Activated T-helper 1 cell treated with Interleukin-2 at 50 U/mL for 16 hours (primary cell): ENCODE measurements around the gene B4GALT1.
"Not testable (repeated sequence)": the region's sequence is repeated elsewhere in the genome, so short reads cannot be mapped to it uniquely, and the experiment has no call there.

ENCODE experiments used
- DNase-seq: peaks from one replicate; pipeline ENCODE4 v3.0.0-alpha.2; 2020; ENCODE audit warnings: low read depth

Gene B4GALT1

DNA sequence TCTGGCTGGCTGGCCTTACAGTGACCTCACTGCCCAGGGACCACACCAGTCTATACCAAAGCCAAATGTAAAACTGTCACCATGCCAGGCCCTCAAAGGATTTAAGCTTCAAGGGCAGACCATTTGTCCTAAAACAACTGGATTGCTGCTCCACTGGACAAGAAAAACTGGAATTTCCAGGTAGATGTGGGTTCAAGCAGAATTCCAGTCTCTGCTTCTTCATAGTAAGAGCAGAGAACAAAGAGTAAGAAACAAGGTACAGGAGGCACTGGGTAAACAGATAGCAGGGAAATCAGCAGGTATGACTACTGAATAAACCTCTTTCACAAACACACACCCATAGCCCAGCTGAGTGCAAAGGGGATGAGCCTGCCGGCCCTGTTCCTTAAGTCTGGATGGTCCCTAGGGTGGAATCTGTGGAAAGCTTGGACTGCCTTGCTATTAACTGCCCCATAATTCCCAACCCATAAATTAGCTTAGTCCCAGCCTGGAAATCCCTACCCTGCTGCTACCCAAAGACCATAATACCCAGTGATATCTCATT is 5.5 kb downstream of the B4GALT1 start:
- no peak for DNase-seq

DNA sequence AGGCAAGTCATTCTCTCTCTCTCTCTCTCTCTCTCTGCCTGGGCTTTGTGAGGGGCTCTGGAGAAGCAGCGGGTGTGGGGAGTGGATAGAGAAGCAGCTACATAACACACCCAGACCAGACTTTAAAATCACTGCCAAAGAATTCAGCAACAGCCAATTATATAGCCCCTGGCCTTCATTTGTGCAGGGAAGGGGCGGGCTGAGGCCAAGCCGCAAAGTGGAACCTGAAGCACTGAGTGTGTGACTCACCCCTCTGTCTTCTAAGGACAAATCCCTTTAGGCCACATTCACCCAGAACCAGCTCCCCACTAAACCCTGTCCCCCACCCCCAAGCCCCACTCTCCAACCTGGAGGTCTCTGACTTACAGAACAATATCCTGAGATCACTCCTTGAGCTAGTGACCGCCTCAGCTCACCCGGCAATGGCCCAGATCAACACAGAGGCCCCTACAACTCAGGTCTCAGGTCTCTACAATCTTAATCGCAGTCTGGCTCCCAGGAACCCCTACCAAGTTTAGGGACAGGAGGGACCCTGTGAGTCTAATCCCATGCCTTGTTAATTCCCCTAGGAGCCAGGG is 6.0 kb downstream of the B4GALT1 start:
- DNase-seq = no peak

DNA sequence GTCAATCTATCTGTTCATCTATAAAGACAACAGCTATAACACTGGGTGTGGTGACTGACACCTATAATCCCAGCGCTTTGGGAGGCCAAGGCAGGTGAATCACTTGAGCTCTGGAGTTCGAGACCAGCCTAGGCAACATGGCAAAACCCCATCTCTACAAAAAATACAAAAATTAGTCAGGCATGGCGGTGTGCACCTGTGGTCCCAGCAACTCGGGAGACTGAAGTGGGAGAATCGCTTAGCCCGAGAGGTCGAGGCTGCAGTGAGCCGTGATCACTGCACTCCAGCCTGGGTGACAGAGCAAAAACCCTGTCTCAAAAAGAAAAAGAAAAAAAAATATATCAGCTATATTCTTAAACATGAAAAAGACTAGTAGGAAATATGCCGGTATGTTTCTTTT is 6.7 kb downstream of the B4GALT1 start:
- not testable (repeated sequence) for DNase-seq

DNA sequence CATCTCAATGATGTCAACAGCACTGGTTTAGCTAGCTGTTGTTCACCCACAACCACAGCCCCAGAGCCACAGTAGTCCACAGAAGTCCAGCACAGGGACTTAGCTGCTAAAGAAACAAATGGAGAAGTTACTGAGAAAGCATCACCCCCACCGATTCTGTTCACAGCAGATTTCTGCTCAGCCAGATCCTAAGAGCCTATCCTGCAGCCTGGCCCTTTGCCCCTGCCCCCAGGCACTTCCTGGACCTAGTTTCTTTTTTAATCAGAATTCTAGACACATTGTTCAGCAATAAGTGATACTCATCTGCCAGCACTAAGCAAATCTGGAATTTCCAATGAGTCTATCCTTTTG is 7.4 kb downstream of the B4GALT1 start:
- no peak for DNase-seq

DNA sequence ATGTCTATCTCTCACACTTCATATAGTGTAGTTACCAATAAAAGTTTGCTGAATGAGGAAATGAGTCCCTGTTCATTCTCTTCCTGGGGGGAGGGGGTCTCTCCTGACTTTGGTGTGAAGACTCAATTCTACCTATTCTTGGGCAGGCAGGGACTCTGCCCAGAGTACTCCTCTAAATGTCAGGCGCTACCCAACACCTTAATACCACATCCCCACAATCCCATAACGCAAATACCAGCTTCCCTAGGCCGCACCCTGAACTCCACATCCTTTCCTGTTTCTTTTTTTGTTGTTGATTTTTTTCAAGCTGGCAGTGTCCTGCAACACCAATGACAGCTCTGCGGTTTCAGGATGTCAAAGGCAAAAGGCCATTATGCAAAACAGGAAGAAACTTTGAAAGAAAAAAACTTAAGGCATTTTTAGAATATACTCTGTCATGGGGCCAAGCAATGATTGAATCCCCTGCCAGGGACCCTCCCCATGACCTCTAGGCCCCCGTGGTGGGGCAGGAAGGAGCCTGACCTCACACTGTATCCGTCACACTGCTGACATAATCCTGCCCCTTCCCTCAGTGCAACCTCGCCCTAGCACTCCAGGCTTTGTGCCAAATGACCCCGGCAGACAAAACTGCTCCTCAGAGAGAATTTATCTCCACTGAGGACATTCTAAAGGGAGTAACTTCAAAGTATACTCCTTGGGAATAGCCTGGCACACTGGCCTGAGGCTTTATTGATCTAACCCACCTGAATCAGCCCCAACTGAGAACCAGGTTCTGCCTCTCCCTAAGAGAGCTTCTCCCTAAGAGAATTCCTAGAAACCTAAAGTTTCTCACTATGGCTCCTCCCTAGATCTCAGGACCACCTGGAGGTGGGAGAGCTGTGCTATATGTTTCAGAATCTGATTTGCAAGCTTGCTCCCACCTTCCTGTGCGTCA is 8.0 kb downstream of the B4GALT1 start:
- DNase-seq = no peak

DNA sequence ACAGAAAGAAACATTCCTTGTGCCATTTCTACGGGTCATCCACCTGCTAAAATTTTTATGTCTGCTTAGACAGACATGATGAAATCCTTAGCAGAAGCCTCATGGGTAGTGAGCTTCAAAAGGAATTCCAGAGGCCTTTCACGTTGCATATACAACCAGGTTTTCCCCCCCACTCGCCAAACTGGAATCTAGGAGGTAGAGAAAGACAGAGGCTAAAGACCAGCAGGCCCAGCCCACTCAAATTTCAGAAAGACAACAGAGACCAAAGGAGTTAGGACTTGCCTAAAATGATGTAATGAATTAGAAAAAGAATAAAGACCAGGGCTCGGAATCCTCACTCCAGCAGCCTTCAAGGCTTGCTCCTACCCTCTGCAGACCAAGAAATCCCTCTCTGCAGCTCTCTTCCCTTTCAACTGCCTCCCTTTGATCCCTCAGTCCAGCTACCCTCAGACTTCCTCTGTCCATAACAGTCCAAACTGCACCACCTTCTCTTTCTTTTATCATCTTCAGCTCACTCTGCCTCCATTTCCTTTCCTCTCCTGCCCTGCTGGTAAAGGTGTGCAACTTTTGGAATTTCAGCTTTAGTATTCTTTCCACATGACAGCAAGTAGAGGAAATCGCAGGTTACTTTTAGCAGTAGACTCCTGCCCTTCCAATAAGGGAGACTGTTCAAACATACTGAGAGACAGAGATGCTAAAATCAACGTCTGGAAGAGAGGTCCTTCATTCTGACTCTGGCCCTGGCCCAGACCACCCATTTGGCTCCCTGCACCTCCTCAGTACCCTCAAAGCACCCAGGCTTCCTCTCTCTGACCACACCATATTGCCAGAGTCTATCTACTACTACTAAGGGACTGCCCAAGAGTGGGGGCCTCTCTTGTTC is 8.9 kb downstream of the B4GALT1 start:
- DNase-seq = no peak

DNA sequence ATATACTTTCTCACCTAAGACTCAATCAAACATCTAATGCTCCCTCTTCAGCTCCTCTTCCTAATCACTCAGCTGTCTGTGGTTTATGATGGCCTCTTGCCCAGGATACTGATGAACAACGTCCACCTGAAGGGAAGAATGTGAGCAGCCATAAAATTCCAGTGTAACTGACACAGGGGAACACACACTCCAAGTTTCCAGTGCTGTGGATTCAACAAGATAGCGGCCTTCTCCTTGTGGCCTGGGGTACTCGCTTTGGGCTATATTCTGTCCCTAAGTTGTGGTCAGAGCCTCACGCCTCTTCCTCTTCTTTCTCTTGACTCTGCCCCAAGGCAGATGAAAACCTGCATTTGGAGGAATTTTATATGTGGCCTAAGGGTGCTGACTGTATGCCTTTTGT is 11.7 kb downstream of the B4GALT1 start:
- DNase-seq = no peak

DNA sequence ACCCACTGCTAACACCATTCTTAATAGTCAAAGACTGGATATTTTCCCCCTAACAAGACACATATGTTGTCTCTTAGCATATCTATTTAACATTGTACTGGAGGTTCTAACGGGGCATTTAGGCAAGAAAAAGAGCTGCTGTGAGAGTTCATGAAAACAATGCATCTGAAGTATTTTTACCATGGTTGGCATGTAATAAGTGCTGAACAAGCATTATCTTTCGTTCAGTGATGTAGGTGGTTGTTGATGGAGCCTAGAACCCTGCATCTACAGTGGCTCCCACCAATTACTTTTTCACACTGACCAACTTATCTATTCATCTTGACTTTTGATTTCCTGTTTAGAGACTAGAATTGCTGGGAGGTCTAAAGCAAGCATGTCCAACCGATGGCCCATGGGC is 12.8 kb downstream of the B4GALT1 start:
- DNase-seq = no peak

DNA sequence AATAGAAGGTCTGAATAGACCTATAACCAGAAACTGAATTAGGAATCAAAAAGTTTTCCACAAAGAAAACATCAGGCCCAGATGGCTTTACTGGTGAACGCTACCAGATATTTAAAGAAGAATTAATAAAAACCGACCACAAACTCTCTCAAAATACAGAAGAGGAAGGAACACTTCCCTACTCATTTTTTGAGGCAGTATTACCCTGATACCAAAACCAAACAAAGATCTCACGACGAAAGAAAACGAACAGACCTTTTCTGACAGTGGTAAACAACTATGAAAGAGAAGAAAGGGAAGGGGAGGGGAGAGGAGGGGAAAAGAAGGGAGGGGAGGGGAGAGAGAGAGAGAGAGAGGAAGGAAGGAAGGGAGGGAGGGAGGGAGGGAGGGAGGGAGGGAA is 13.5 kb downstream of the B4GALT1 start:
- no peak for DNase-seq

DNA sequence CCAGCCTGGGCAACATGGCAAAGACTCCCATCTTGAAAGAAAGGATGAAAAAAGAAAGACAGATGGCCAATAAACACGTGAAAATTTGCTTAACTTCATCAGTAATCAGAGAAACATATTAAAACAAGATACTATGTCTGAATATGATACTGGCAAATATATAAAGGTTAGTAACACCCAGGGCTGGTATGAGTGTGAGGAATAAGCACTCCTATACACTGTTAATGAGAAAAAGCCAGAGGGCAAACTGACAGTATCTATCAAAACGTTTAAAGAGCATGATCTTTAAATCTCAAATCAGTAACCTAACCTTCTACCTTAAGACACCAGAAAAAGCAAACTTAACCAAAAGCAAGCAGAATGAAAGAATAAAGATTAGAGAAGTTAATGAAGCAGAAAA is 14.1 kb downstream of the B4GALT1 start:
- no peak for DNase-seq

DNA sequence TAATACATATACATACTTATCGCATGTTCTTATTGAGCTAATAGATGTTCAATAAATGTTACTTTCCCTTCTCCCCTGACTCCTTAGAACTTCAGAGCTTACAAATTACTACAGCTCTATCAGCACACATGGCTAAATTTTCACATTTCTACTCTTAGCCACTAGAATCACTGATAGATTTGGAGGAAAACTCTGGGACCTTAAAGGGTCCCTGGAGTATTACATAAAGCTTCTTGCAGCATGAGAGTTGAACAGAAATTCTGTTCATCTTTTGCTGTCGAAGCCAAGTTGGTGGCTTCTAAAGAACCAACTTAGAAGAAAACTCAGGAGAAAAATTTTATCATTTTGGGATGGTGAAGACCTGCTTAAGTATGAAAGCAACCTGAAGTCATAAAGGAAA is 15.5 kb downstream of the B4GALT1 start:
- DNase-seq = no peak

DNA sequence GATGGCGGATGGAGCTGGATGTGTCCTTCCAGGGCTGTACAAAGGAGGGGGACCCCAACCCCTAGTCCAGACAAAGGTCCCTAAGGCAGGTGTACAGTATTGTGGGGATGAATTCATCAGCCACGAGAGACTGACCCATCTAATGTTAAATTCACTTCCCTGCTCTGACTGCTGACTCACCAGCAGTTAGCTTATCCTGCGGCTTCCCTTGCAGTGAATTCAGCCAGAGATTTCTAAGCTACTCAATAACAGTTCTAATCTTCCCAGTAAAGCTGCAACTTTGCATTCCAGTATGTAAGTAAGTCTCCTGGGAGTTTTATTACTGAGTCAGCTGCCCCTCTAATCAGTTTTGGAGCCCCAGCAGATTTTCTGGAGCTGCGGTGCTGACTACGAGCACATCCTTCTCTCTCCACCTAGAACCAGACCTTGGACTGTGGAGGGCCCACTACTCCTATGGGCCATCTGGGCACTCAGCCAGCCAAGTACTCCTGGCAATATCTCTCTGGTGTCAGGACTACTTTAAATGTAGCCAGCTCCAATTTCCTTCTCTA is 16.1 kb downstream of the B4GALT1 start:
- no peak for DNase-seq

DNA sequence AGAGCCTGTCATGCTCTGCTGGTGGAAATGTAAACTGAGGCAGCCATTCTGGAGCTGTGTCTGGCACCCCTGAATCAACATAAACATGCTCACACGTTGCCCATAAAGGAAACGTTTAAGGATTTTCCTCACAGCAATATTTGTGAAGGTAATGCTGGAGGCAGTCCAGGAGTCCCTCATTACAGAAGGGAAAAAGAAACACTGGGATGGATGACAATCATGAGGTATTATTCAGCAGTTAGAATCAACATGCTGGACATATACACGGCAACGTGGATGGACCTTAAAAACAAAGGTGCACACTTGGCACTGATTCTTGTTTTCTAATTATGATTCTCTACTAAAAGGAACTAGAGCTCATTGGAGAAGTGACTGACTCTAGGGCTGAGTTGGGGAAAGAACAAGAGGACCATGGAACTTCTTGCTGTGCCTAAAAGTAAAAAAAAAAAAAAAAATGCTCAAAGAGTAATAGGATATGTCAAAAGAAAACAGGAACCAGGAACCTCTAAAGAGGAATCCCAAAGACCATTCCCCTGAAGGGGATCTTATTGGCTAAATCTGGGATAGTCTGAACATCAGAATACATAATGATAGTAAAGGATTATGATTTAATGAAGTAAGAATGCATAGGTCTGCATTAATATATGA is 18.6 kb downstream of the B4GALT1 start:
- DNase-seq = no peak

DNA sequence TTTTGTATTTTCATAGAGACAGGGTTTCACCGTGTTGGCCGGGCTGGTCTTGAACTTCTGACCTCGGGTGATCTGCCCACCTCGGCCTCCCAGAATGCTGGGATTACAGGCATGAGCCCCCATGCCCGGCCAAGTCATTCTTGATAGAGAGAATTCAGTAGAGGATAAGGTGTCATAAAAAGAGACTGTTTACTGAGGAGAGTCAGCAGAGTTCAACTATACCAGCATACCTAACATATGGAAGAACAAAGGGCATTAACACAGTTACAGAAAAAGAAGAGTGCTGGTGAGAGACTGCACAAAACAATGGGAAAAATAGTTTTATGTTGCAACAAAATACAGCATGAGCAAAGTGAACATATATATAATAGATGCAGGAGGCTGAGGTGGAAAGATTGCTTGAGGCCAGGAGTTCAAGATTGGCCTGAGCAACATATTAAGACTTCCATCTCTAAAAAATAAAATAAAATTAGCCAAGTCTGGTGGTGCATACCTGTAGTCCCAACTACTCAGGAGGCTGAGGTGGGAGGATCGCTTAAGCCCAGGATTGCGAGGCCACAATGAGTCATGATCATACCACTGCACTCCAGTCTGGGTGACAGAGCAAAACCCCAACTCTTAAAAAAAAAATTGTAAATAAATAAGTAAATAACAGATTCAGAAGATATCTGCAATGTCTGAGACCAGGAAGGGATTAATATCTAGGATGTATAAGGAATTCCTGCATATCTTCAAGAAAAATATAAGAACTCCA is 19.5 kb downstream of the B4GALT1 start:
- no peak for DNase-seq

DNA sequence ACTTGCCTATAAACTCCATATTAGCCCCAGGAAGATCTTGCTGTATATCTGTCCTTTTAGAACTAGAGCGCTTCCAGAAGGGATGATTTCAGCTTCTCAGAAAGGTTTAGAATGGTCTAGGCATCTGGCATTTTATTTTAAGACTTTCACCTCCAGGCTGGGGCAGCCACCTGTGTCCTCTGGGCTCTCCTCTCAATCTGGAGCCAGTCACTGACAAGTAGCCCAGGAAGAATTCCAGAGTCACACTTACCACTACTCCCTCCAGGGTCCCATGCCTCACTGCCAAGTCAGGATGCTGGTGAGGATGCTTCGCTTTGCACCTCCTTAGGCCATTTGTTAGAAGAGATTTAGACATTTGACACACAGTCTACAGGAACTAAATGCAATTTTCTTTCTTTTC is 20.8 kb downstream of the B4GALT1 start:
- DNase-seq = no peak

DNA sequence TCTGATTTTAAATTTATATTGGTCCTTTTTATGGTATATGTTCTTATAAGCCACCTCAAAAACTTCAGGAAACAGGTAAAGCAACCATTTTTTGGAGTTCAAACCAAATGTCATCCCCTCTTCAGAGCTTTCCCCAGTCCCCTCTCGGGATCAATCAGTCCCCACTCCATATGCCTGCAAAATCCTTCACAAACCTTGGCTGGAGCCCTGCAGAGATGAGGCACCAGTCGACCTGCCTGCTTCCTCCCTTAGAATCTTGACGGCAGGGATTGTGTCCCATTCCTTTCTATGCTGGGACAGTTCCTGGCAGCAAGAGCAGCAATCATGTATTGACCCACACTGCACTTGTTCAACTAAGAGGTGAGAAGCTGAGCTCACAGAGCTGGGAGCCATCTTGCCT is 22.6 kb downstream of the B4GALT1 start:
- DNase-seq = no peak

DNA sequence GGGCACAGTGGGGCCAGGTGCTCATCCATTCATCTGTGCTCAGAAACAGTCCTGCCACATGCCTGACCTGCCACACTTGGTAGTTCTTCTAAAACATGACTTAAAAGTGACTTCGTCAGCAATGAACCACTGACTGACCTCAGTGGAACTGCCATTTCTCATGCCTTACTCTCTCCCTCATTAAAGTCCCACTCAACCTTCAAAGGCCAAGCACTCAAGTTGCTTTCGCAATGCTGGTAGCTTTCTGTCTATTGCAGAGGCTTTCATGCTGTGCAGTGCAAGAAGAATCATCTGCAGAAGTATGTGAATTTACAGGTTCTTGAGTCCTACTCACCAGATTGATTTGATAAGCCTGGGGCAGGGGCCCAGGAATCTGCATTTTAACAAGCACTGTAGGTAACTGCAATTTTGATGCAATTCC is 23.9 kb downstream of the B4GALT1 start:
- DNase-seq = no peak

DNA sequence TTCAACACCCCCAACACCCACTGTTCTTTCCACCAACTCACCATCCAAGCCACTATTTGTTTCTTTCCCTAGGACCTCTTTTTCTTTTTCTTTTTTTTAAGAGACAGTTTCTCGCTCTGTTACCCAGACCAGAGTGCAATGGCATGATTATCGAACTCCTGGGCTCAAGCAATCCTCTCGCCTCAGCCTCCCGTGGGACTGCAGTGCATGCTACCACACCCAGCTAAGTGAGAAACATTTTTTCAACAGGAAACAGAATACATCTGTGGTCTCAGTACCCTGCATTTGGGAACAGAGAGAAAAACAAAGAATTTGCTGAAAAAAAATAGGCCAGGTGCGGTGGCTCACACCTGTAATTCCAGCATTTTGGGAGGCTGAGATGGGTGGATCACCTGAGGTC is 24.6 kb downstream of the B4GALT1 start:
- no peak for DNase-seq

DNA sequence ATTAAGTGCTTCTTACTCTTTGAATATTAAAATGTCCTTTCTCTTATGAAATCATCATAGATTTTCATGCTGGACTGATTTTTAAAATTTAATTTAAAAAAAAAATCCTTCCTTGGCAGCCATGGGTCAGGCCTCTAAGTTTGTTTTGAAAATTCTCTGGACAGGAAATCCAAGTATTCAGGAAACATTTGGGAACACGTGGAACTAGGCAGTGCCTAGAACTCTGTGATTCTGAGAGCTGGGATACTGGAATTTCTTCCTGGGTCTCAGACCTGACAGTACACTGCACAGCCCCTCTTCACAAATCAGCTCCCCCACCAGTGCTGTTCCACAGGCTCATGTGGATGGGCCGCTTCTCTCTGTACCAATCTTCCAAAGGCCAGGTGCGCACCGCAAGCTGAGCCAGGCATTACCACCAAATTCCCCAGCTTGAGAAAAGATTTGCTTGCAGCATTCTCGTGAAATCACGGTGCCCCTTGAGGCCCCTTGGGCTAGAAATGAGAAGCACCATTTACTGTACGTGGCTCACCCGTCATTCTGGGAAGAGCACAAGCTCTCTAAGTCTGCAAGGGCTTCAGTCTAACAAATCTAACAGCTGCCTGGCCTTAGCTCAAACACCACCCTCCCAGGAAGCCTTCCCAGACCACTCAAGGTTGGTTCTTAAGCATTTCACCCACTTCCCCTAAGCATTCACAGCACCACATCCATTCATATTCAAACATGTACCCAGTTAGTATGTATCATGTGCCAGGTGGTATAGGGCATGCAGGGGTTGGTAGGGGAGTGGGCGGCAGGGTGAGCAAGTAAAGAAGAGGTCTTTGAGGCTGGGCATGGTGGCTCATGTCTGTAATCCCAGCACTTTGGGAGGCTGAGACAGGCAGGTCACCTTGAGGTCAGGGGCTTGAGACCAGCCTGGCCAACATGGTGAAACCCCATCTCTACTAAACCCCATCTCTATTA is 26.5 kb downstream of the B4GALT1 start:
- no peak for DNase-seq
